GM18861 (cell line): ENCODE results near the gene SYT10.
"Not testable (repeated sequence)": the region's sequence is repeated elsewhere in the genome, so short reads cannot be mapped to it uniquely, and the experiment has no call there.

Source experiments
- ATAC-seq: cut with Tn5 transposase; IDR thresholded peaks from one replicate; pipeline ENCODE4 v1.9.1; 2021; ENCODE audit not compliant: unreplicated experiment

Gene SYT10

GRCh38 chr12:33439587-33440011, at the start of gene SYT10:
Gene SYT10, minus strand, starts transcription at chr12:33439819. Its CDS starts 297 bp downstream, at chr12:33439522.
- ATAC-seq: no peak

GRCh38 chr12:33488036-33488435, 48.4 kb upstream of the SYT10 start:
- ATAC-seq: no peak

- no peak for ATAC-seq
Observed at GRCh38 chr12:33486058-33486457, 46.4 kb upstream of the SYT10 start.

- ATAC-seq: no peak
Observed at GRCh38 chr12:33484161-33484560, 44.5 kb upstream of the SYT10 start.

GRCh38 chr12:33480366-33480765, 40.7 kb upstream of the SYT10 start:
- no peak for ATAC-seq

- no peak for ATAC-seq
Observed at GRCh38 chr12:33476058-33476457, 36.4 kb upstream of the SYT10 start.

- ATAC-seq: no peak
Observed at GRCh38 chr12:33472299-33472698, 32.7 kb upstream of the SYT10 start.

- ATAC-seq: no peak
Observed at GRCh38 chr12:33455096-33455495, 15.5 kb upstream of the SYT10 start.

- no peak for ATAC-seq
Observed at GRCh38 chr12:33450480-33450879, 10.9 kb upstream of the SYT10 start.

- ATAC-seq: no peak
Observed at GRCh38 chr12:33440477-33440876, 858 bp upstream of the SYT10 start.

- ATAC-seq: no peak
Observed at GRCh38 chr12:33438851-33439586, 600 bp downstream of the SYT10 start.

- no peak for ATAC-seq
Observed at GRCh38 chr12:33438025-33438772, 1.4 kb downstream of the SYT10 start.

- ATAC-seq: no peak
Observed at GRCh38 chr12:33437598-33437997, 2.0 kb downstream of the SYT10 start.

- ATAC-seq: no peak
Observed at GRCh38 chr12:33432992-33433391, 6.6 kb downstream of the SYT10 start.

- no peak for ATAC-seq
Observed at GRCh38 chr12:33431648-33432047, 8.0 kb downstream of the SYT10 start.

GRCh38 chr12:33429468-33429867, 10.2 kb downstream of the SYT10 start:
- ATAC-seq: no peak

- ATAC-seq: peak; percentile 81
Observed at GRCh38 chr12:33427071-33427470, 12.5 kb downstream of the SYT10 start.

- no peak for ATAC-seq
Observed at GRCh38 chr12:33423706-33424105, 15.9 kb downstream of the SYT10 start.

- not testable (repeated sequence) for ATAC-seq
Observed at GRCh38 chr12:33412410-33412809, 27.2 kb downstream of the SYT10 start.

GRCh38 chr12:33383503-33383902, 56.1 kb downstream of the SYT10 start:
- ATAC-seq: no peak

- no peak for ATAC-seq
Observed at GRCh38 chr12:33376153-33376552, 63.5 kb downstream of the SYT10 start.

- no peak for ATAC-seq
Observed at GRCh38 chr12:33370318-33370717, 69.3 kb downstream of the SYT10 start.
